Left ventricle myocardium inferior (tissue), 1 donor: ENCODE data around the gene FPR2. TPM values are rescaled to one million over a fixed set of nuclear protein-coding genes. Genes with fewer than 3 reads are reported as not detected.

Experiments used
- DNase-seq: peaks from one replicate; pipeline ENCODE4 v3.0.0-alpha.2; 2020
- H3K27ac ChIP-seq: fragments of 200-600 bp; replicated peaks from 2 replicates; pipeline ENCODE4 v1.8.0; 2021
- H3K27me3 ChIP-seq: fragments of 200-600 bp; 2 replicates; pipeline ENCODE4 v1.8.0; 2021; ENCODE audit warnings: low read depth
- H3K36me3 ChIP-seq: fragments of 200-600 bp; 2 replicates; pipeline ENCODE4 v1.8.0; 2021
- H3K4me1 ChIP-seq: fragments of 200-600 bp; 2 replicates; pipeline ENCODE4 v1.8.0; 2021
- H3K4me3 ChIP-seq: fragments of 200-600 bp; 2 replicates; pipeline ENCODE4 v1.8.0; 2021; ENCODE audit warnings: mild to moderate bottlenecking, moderate library complexity
- H3K9me3 ChIP-seq: fragments of 200-600 bp; replicated peaks from 2 replicates; pipeline ENCODE4 v1.8.0; 2021
- CTCF ChIP-seq: fragments of 200-600 bp; IDR thresholded peaks from 2 replicates; pipeline ENCODE4 v1.8.0; 2021; ENCODE audit warnings: antibody characterized with exemption, mild to moderate bottlenecking, borderline replicate concordance
- intact Hi-C: fragments of 100-400 bp; cut with micrococcal nuclease; formaldehyde crosslinking; loops from one replicate; pipeline ENCODE4 v1.11.0; 2022
- total RNA-seq: library from RNA; stranded (reverse); fragmentation: NEBNext Ultra II Directional; extraction: Animal tissue kit (Norgen Biotek cat#: 25700); gene quantifications from one replicate; pipeline ENCODE4 v1.2.1, GENCODE V29; 2021
- donor health status: DM: no; HTN: yes; CAD: no; lungs with severe emphysema.

The FPR2 gene
- total RNA-seq, 1 donor from 2014 or later = 0.74 TPM

- no peaks in the 10 kb centered on the region for H3K36me3 ChIP-seq
- DNase-seq = no peak
- intact Hi-C loops = no loop called here
- H3K4me3 ChIP-seq = no peak overlapping the region
- peaks cover 61% of the 10 kb centered on the region for H3K27me3 ChIP-seq
- no peaks in the 10 kb centered on the region for H3K9me3 ChIP-seq
- H3K4me1 ChIP-seq = no peaks in the 10 kb centered on the region
- no peak for TF ChIP-seq CTCF
- H3K27ac ChIP-seq = no peak overlapping the region
These were observed 18.2 kb upstream of the FPR2 start for GRCh38 chr19:51742789-51743188.

- intact Hi-C loops = no loop called here
- H3K27me3 ChIP-seq = peaks cover 62% of the 10 kb centered on the region
- no peak for TF ChIP-seq CTCF
- DNase-seq = no peak
- H3K36me3 ChIP-seq = no peaks in the 10 kb centered on the region
- H3K4me3 ChIP-seq = no peak overlapping the region
- no peaks in the 10 kb centered on the region for H3K9me3 ChIP-seq
- no peaks in the 10 kb centered on the region for H3K4me1 ChIP-seq
- no peak overlapping the region for H3K27ac ChIP-seq
These were observed 17.6 kb upstream of the FPR2 start for GRCh38 chr19:51743405-51743804.

GRCh38 chr19:51746731-51747130 is 14.2 kb upstream of the FPR2 start:
- no peaks in the 10 kb centered on the region for H3K9me3 ChIP-seq
- no peak overlapping the region for H3K27ac ChIP-seq
- no peak for DNase-seq
- H3K4me1 ChIP-seq = no peaks in the 10 kb centered on the region
- no peak overlapping the region for H3K4me3 ChIP-seq
- peaks cover 45% of the 10 kb centered on the region for H3K27me3 ChIP-seq
- TF ChIP-seq CTCF = no peak
- intact Hi-C loops = no loop called here
- H3K36me3 ChIP-seq = no peaks in the 10 kb centered on the region

GRCh38 chr19:51749979-51750378 is 11.0 kb upstream of the FPR2 start:
- H3K4me3 ChIP-seq = no peak overlapping the region
- no peak for DNase-seq
- TF ChIP-seq CTCF = no peak
- H3K4me1 ChIP-seq = no peaks in the 10 kb centered on the region
- H3K27me3 ChIP-seq = peaks cover 35% of the 10 kb centered on the region
- no peaks in the 10 kb centered on the region for H3K36me3 ChIP-seq
- intact Hi-C loops = no loop called here
- no peak overlapping the region for H3K27ac ChIP-seq
- H3K9me3 ChIP-seq = no peaks in the 10 kb centered on the region

- peak overlapping the region; percentile 15 for H3K4me3 ChIP-seq
- DNase-seq = no peak
- no peak overlapping the region for H3K27ac ChIP-seq
- peaks cover 37% of the 10 kb centered on the region for H3K27me3 ChIP-seq
- no peaks in the 10 kb centered on the region for H3K4me1 ChIP-seq
- no peaks in the 10 kb centered on the region for H3K36me3 ChIP-seq
- TF ChIP-seq CTCF = no peak
- H3K9me3 ChIP-seq = no peaks in the 10 kb centered on the region
- intact Hi-C loops = no loop called here
These were observed 10.4 kb upstream of the FPR2 start for GRCh38 chr19:51750400-51751094.
